H1 (cell line): ENCODE results near the gene SIPA1L3. TPM values are rescaled to one million over a fixed set of nuclear protein-coding genes. Genes with fewer than 3 reads are reported as not detected.

Experiments used
- CTCF ChIA-PET: fragments of 300-600 bp; sonication (Branson Sonifier 250); formaldehyde crosslinking; loops from one replicate; lab custom pipeline; 2021; ENCODE audit not compliant: partially characterized antibody; lab: Charles Lee
- POLR2A ChIA-PET: fragments of 300-600 bp; sonication (Branson Sonifier 250); formaldehyde crosslinking; loops from one replicate; lab custom pipeline; 2021; ENCODE audit warnings: inconsistent platforms; ENCODE audit not compliant: partially characterized antibody; lab: Charles Lee
- DNase-seq, 2 experiments: peaks; one replicate each; pipeline versions ENCODE4 v3.0.0 to v3.0.0-alpha.2; 2010 to 2022; ENCODE audit warnings: low spot score in 2 of 2, low read depth in 1 of 2, mixed read lengths in 1 of 2
- FAIRE-seq: peaks from 2 replicates; lab custom pipeline; 2011; peaks lifted over from hg19 to GRCh38; lab: Jason Lieb, UNC
- H2AFZ ChIP-seq: 2 replicates; pipeline ENCODE4 v1.8.1; 2012; ENCODE audit warnings: low read length, inconsistent platforms
- H2AK5ac ChIP-seq: 2 replicates; pipeline ENCODE4 v1.6.1; 2013; ENCODE audit warnings: low read depth, low read length
- H2BK120ac ChIP-seq: replicated peaks from 2 replicates; pipeline ENCODE3; 2013; ENCODE audit warnings: low read depth, low read length, inconsistent platforms
- H2BK12ac ChIP-seq: 2 replicates; pipeline ENCODE4 v1.6.1; 2013; ENCODE audit warnings: low read depth, low read length
- H2BK15ac ChIP-seq: 2 replicates; pipeline ENCODE4 v1.6.1; 2013; ENCODE audit warnings: low read length
- H2BK20ac ChIP-seq: 2 replicates; pipeline ENCODE4 v1.6.1; 2013; ENCODE audit warnings: low read length
- H2BK5ac ChIP-seq: 2 replicates; pipeline ENCODE4 v1.6.1; 2013; ENCODE audit warnings: low read depth, low read length
- H3K14ac ChIP-seq: 2 replicates; pipeline ENCODE4 v1.6.1; 2013; ENCODE audit warnings: inconsistent platforms; ENCODE audit not compliant: insufficient read length
- H3K18ac ChIP-seq: 2 replicates; pipeline ENCODE4 v1.6.1; 2013; ENCODE audit warnings: low read length; ENCODE audit errors: extremely low read depth
- H3K23ac ChIP-seq: 2 replicates; pipeline ENCODE4 v1.6.1; 2013; ENCODE audit warnings: inconsistent platforms; ENCODE audit not compliant: insufficient read length
- H3K23me2 ChIP-seq: 2 replicates; pipeline ENCODE4 v1.6.1; 2013; ENCODE audit warnings: low read depth, low read length
- H3K27ac ChIP-seq: 2 replicates; pipeline ENCODE4 v1.6.1; 2011; ENCODE audit warnings: low read depth, low read length, inconsistent platforms
- H3K27me3 ChIP-seq, 4 experiments: replicated peaks in 1 of 4; 1 replicate in 1 of 4; 2 replicates in 3 of 4; pipeline versions ENCODE4 v1.6.1 to v1.8.1; 2011 to 2013; ENCODE audit warnings: low read length in 3 of 4, mild to moderate bottlenecking in 3 of 4, inconsistent platforms in 2 of 4, mixed read lengths in 2 of 4, moderate library complexity in 1 of 4; ENCODE audit not compliant: control insufficient read depth in 3 of 4, insufficient read depth in 3 of 4; ENCODE audit errors: extremely low read depth in 1 of 4
- H3K36me3 ChIP-seq, 4 experiments: 2 replicates each; pipeline versions ENCODE4 v1.6.1 to v1.8.1; 2011 to 2013; ENCODE audit warnings: mild to moderate bottlenecking in 4 of 4, low read length in 3 of 4, moderate library complexity in 2 of 4, control low read depth in 1 of 4, inconsistent platforms in 1 of 4; ENCODE audit not compliant: insufficient read depth in 4 of 4, control insufficient read depth in 2 of 4
- H3K4ac ChIP-seq: replicated peaks from 2 replicates; pipeline ENCODE3; 2013; ENCODE audit warnings: low read length, low read depth, mixed read lengths, inconsistent platforms; ENCODE audit not compliant: insufficient read length
- H3K4me1 ChIP-seq, 4 experiments: replicated peaks in 1 of 4; 1 replicate in 1 of 4; 2 replicates in 3 of 4; pipeline versions ENCODE4 v1.6.1 to v1.8.1; 2011 to 2013; ENCODE audit warnings: low read length in 3 of 4, inconsistent platforms in 2 of 4, mixed read lengths in 1 of 4; ENCODE audit not compliant: insufficient read depth in 4 of 4, control insufficient read depth in 3 of 4
- H3K4me2 ChIP-seq, 2 experiments: 2 replicates each; pipeline versions ENCODE4 v1.6.1 to v1.8.1; 2011 to 2013; ENCODE audit warnings: low read depth in 2 of 2, low read length in 2 of 2, control low read depth in 1 of 2, inconsistent platforms in 1 of 2, mild to moderate bottlenecking in 1 of 2; ENCODE audit not compliant: insufficient read depth in 1 of 2
- H3K4me3 ChIP-seq, 4 experiments: fragments of 200-600, 300-600 bp in 1 of 4; sonication (generic), shearing (Covaris generic), sonication (Bioruptor Twin) in 1 of 4; 2 replicates each; pipeline versions ENCODE4 v1.5.1 to v1.8.1; 2011 to 2016; ENCODE audit warnings: low read length in 4 of 4, low read depth in 3 of 4, control low read depth in 2 of 4, inconsistent platforms in 2 of 4, mild to moderate bottlenecking in 2 of 4, mixed read lengths in 1 of 4, moderate library complexity in 1 of 4; ENCODE audit not compliant: insufficient read depth in 2 of 4; ENCODE audit errors: extremely low read depth in 1 of 4
- H3K56ac ChIP-seq: replicated peaks from 2 replicates; pipeline ENCODE3; 2013; ENCODE audit warnings: low read depth, mild to moderate bottlenecking, mixed read lengths, low read length, inconsistent platforms; ENCODE audit not compliant: insufficient read length
- H3K79me1 ChIP-seq: 2 replicates; pipeline ENCODE4 v1.6.1; 2013; ENCODE audit warnings: low read depth, low read length, control low read depth
- H3K79me2 ChIP-seq, 2 experiments: 2 replicates each; pipeline versions ENCODE4 v1.6.1 to v1.8.1; 2012 to 2013; ENCODE audit warnings: low read length in 2 of 2, mild to moderate bottlenecking in 2 of 2, inconsistent platforms in 1 of 2; ENCODE audit not compliant: insufficient read depth in 2 of 2, control insufficient read depth in 1 of 2
- H3K9ac ChIP-seq, 4 experiments: replicated peaks in 1 of 4; 1 replicate in 1 of 4; 2 replicates in 3 of 4; pipeline versions ENCODE4 v1.6.1 to v1.8.1; 2011 to 2013; ENCODE audit warnings: low read depth in 3 of 4, low read length in 3 of 4, control low read depth in 2 of 4, mild to moderate bottlenecking in 2 of 4, moderate library complexity in 2 of 4, inconsistent platforms in 1 of 4; ENCODE audit errors: extremely low read depth in 1 of 4
- H3K9me3 ChIP-seq, 2 experiments: 2 replicates each; pipeline versions ENCODE4 v1.6.1 to v1.8.1; 2012 to 2013; ENCODE audit warnings: mild to moderate bottlenecking in 2 of 2, moderate library complexity in 2 of 2, control low read depth in 1 of 2, inconsistent platforms in 1 of 2, low read depth in 1 of 2, low read length in 1 of 2, mixed read lengths in 1 of 2; ENCODE audit not compliant: insufficient read depth in 2 of 2
- H4K20me1 ChIP-seq, 2 experiments: replicated peaks in 1 of 2; 2 replicates each; pipeline versions ENCODE3 to v1.8.1; 2011 to 2013; ENCODE audit warnings: inconsistent platforms in 2 of 2, low read length in 2 of 2, mild to moderate bottlenecking in 1 of 2; ENCODE audit not compliant: insufficient read depth in 2 of 2, control insufficient read depth in 1 of 2
- H4K5ac ChIP-seq: 2 replicates; pipeline ENCODE4 v1.6.1; 2013; ENCODE audit warnings: low read length, low read depth, mixed read lengths, inconsistent platforms; ENCODE audit not compliant: insufficient read length
- H4K8ac ChIP-seq: 2 replicates; pipeline ENCODE4 v1.8.0; 2013; ENCODE audit warnings: mild to moderate bottlenecking, moderate library complexity, low read length, inconsistent platforms; ENCODE audit not compliant: insufficient read depth; ENCODE audit errors: extremely low read depth
- H4K91ac ChIP-seq: replicated peaks from 2 replicates; pipeline ENCODE3; 2013; ENCODE audit warnings: low read length, mixed read lengths, inconsistent platforms; ENCODE audit not compliant: insufficient read length
- ATF2 ChIP-seq: IDR thresholded peaks from 2 replicates; pipeline ENCODE4 v1.6.1; 2012; ENCODE audit warnings: low read length, inconsistent platforms
- CBX5 ChIP-seq: fragments of 300-800, 300-1000 bp; sonication (generic); IDR thresholded peaks from 2 replicates; pipeline ENCODE4 v1.7.1; 2016; ENCODE audit warnings: antibody characterized with exemption, low read length, low read depth
- CHD2 ChIP-seq: IDR thresholded peaks from 2 replicates; pipeline ENCODE4 v1.6.1; 2012; ENCODE audit warnings: low read length, improper control_type of control experiment
- CREB1 ChIP-seq: IDR thresholded peaks from 2 replicates; pipeline ENCODE4 v1.6.1; 2012; ENCODE audit warnings: inconsistent platforms
- EZH2 ChIP-seq: fragments of 200-600 bp; sonication (generic); IDR thresholded peaks from 2 replicates; pipeline ENCODE4 v1.7.1; 2012; ENCODE audit warnings: low read depth, mild to moderate bottlenecking, moderate library complexity, low read length, inconsistent platforms; ENCODE audit not compliant: severe bottlenecking
- JUND ChIP-seq: IDR thresholded peaks from 2 replicates; pipeline ENCODE4 v1.6.1; 2011; ENCODE audit warnings: mild to moderate bottlenecking, improper control_type of control experiment, low read length
- KDM5A ChIP-seq: fragments of 200-600 bp; IDR thresholded peaks from 2 replicates; pipeline ENCODE4 v1.7.1; 2012; ENCODE audit warnings: mild to moderate bottlenecking, low read length, inconsistent platforms, mixed read lengths
- SIX5 ChIP-seq: IDR thresholded peaks from 2 replicates; pipeline ENCODE4 v1.6.1; 2011; ENCODE audit warnings: mild to moderate bottlenecking, low read depth, low read length
- ZNF274 ChIP-seq: IDR thresholded peaks from 2 replicates; pipeline ENCODE4 v1.7.0; 2012; ENCODE audit warnings: low read length, borderline replicate concordance; ENCODE audit errors: extremely low read depth
- WGBS, 2 experiments: shearing (Covaris generic) in 1 of 2; methylation state at CpG; one replicate each; pipeline versions ENCODE4 v1.1.6 to v1.1.7; 2013 to 2015; ENCODE audit warnings: low lambda C conversion rate in 2 of 2, mixed read lengths in 2 of 2, inconsistent platforms in 1 of 2, low coverage in 1 of 2, missing lambda C conversion rate in 1 of 2; ENCODE audit not compliant: insufficient replicate concordance in 2 of 2, insufficient coverage in 1 of 2, insufficient read length in 1 of 2; ENCODE audit errors: extremely low coverage in 1 of 2, missing lambda C conversion rate in 1 of 2; 5-methylcytosine and 5-hydroxymethylcytosine counted together
- polyA plus RNA-seq, 7 experiments: library from polyadenylated mRNA; depleted of rRNA in 3 of 7; stranded (reverse) in 5 of 7; unstranded in 2 of 7; fragments of >200 nt in 5 of 7; fragments of 200-250 nt in 2 of 7; gene quantifications; 1 replicate in 5 of 7; 2 replicates in 1 of 7; 4 replicates in 1 of 7; pipeline versions ENCODE4 v1.2.1 to v1.2.3, GENCODE V29; 2011 to 2013; ENCODE audit warnings: missing spikeins in 2 of 7, mixed read lengths in 2 of 7
- total RNA-seq: library from RNA; stranded (reverse); fragmentation: NEBNext Ultra II Directional; extraction: Animal tissue kit (Norgen Biotek cat#: 25700); gene quantifications from 2 replicates; pipeline ENCODE4 v1.2.1, GENCODE V29; 2021

The SIPA1L3 gene
- total and polyA plus RNA-seq, 2 of the 8 experiments (the other 6 are each of a cell fraction or from before 2014, with no cell fraction given), result 15.0 to 54.9 TPM

- no peaks in the 10 kb centered on the region for H4K20me1 ChIP-seq
- H3K4ac ChIP-seq, result no peak overlapping the region
- H4K91ac ChIP-seq, result no peak overlapping the region
- no peak overlapping the region for H2BK20ac ChIP-seq
- H3K4me3 ChIP-seq, result no peak overlapping the region
- no peak overlapping the region for H2BK5ac ChIP-seq
- H3K36me3 ChIP-seq, result no peaks in the 10 kb centered on the region
- H3K79me1 ChIP-seq, result no peaks in the 10 kb centered on the region
- CTCF ChIA-PET, result interaction anchor here (1.6 to 6.5 kb wide), 5 partner anchors 13 to 153 kb away, joined by 5 to 45 read pairs (median 31); partner anchors contain the start of gene CATSPERG
- TF ChIP-seq ATF2, result no peak
- no peak for TF ChIP-seq CREB1
- TF ChIP-seq EZH2, result no peak
- TF ChIP-seq CBX5, result no peak
- no peak for TF ChIP-seq JUND
- TF ChIP-seq KDM5A, result no peak
- TF ChIP-seq CHD2, result no peak
- TF ChIP-seq ZNF274, result no peak
- TF ChIP-seq SIX5, result no peak
- TF ChIP-seq, all 59 proteins: peak for 0
- H3K27ac ChIP-seq, result no peak overlapping the region
- FAIRE-seq (no peak), DNase-seq (no peak)
- H2BK12ac ChIP-seq, result no peak overlapping the region
- H3K23ac ChIP-seq, result no peak overlapping the region
- no peaks in the 10 kb centered on the region for H3K9me3 ChIP-seq
- H3K18ac ChIP-seq, result no peak overlapping the region
- no peaks in the 10 kb centered on the region for H3K79me2 ChIP-seq
- no peak overlapping the region for H2BK120ac ChIP-seq
- no peak overlapping the region for H2AFZ ChIP-seq
- peaks cover 6 to 14% (median 9%) of the 10 kb centered on the region in 4 experiments for H3K4me1 ChIP-seq
- H4K5ac ChIP-seq, result no peak overlapping the region
- H3K23me2 ChIP-seq, result peaks cover 9% of the 10 kb centered on the region; the same call in 1 of the 2 replicates
- no peak overlapping the region for H2BK15ac ChIP-seq
- no peak overlapping the region for H3K56ac ChIP-seq
- POLR2A ChIA-PET, result interaction anchor here (0.9 kb wide), 1 partner anchor 32 kb away, joined by 3 read pairs; the partner anchor contains the start of gene SPINT2
- no peak overlapping the region for H2AK5ac ChIP-seq
- no peak overlapping the region for H3K9ac ChIP-seq
- WGBS, 2 experiments, result 81 to 100% methylated on average over 2 to 7 of the region's 7 CpGs
- no peak overlapping the region for H4K8ac ChIP-seq
- H3K14ac ChIP-seq, result no peak overlapping the region
- no peak overlapping the region for H3K4me2 ChIP-seq
- peaks cover 0 to 10% (median 5%) of the 10 kb centered on the region in 4 experiments; a peak in 3 of 7 replicates for H3K27me3 ChIP-seq
These were observed 324.9 kb downstream of the SIPA1L3 start for GRCh38 chr19:38231918-38232317.
